WTC11 (cell line): Measurements from ENCODE around the gene CCDC198.

Experiments used
- ELF4 ChIP-seq: sonication (generic); formaldehyde crosslinking; IDR thresholded peaks from 2 replicates; pipeline ENCODE4 v1.8.1; 2022; ENCODE audit warnings: low read depth, mild to moderate bottlenecking, moderate library complexity, missing genetic modification reagents
- ESRRA ChIP-seq: sonication (generic); formaldehyde crosslinking; IDR thresholded peaks from 2 replicates; pipeline ENCODE4 v1.8.1; 2022; ENCODE audit warnings: mild to moderate bottlenecking, missing genetic modification reagents, borderline replicate concordance
- FOXK1 ChIP-seq: sonication (generic); formaldehyde crosslinking; IDR thresholded peaks from 2 replicates; pipeline ENCODE4 v1.8.0; 2022; ENCODE audit warnings: mild to moderate bottlenecking, moderate library complexity, missing genetic modification reagents
- FOXP1 ChIP-seq: sonication (generic); formaldehyde crosslinking; IDR thresholded peaks from 2 replicates; pipeline ENCODE4 v1.8.0; 2022; ENCODE audit warnings: missing genetic modification reagents, mild to moderate bottlenecking, moderate library complexity, borderline replicate concordance
- MXD4 ChIP-seq: fragments of 250-450 bp; sonication (Bioruptor Pico); IDR thresholded peaks from 2 replicates; pipeline ENCODE4 v1.8.0; 2021; ENCODE audit warnings: mild to moderate bottlenecking, moderate library complexity, borderline replicate concordance
- ZNF423 ChIP-seq: fragments of 250-450 bp; sonication (Bioruptor Pico); IDR thresholded peaks from 2 replicates; pipeline ENCODE4 v2.1.2; 2022; ENCODE audit warnings: mild to moderate bottlenecking, moderate library complexity
- TF ChIP-seq, protein P1 (sequence below): fragments of 200-600 bp; IDR thresholded peaks from 2 replicates; pipeline ENCODE4 v1.8.0; 2022; ENCODE audit warnings: antibody characterized with exemption
- TF ChIP-seq, protein P2 (sequence below): sonication (generic); formaldehyde crosslinking; IDR thresholded peaks from 2 replicates; pipeline ENCODE4 v1.8.1; 2023; ENCODE audit warnings: mild to moderate bottlenecking, missing genetic modification reagents
- TF ChIP-seq, protein P3 (sequence below): sonication (generic); formaldehyde crosslinking; IDR thresholded peaks from 2 replicates; pipeline ENCODE4 v1.8.0; 2023; ENCODE audit warnings: missing genetic modification reagents

DNA sequence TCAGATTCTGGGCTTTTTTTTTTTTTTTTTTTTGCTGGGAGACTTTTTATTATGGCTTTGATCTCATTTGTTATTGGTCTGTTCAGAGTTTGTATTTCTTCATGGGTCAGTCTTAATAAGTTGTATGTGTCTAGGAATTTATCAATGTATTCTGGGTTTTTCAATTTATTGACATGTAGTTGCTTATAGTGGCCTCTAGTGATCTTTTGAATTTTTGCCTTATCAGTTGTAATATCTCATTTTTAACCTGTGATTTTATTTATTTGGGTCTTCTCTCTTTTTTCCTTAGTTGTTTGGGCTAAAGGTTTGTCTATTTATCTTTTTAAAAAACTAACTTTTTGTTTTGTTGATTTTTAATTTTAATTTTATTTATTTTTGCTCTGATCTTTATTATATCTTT, 57.7 kb downstream of the CCDC198 start:
- TF ChIP-seq, protein P1, sequence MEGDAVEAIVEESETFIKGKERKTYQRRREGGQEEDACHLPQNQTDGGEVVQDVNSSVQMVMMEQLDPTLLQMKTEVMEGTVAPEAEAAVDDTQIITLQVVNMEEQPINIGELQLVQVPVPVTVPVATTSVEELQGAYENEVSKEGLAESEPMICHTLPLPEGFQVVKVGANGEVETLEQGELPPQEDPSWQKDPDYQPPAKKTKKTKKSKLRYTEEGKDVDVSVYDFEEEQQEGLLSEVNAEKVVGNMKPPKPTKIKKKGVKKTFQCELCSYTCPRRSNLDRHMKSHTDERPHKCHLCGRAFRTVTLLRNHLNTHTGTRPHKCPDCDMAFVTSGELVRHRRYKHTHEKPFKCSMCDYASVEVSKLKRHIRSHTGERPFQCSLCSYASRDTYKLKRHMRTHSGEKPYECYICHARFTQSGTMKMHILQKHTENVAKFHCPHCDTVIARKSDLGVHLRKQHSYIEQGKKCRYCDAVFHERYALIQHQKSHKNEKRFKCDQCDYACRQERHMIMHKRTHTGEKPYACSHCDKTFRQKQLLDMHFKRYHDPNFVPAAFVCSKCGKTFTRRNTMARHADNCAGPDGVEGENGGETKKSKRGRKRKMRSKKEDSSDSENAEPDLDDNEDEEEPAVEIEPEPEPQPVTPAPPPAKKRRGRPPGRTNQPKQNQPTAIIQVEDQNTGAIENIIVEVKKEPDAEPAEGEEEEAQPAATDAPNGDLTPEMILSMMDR: no peak
- no peak for TF ChIP-seq FOXP1 (CRISPR knock-in tag)
- TF ChIP-seq ZNF423 (CRISPR knock-in tag): no peak
- TF ChIP-seq ELF4: no peak
- TF ChIP-seq FOXK1: no peak
- TF ChIP-seq ESRRA (CRISPR knock-in tag): no peak
- TF ChIP-seq, protein P2, sequence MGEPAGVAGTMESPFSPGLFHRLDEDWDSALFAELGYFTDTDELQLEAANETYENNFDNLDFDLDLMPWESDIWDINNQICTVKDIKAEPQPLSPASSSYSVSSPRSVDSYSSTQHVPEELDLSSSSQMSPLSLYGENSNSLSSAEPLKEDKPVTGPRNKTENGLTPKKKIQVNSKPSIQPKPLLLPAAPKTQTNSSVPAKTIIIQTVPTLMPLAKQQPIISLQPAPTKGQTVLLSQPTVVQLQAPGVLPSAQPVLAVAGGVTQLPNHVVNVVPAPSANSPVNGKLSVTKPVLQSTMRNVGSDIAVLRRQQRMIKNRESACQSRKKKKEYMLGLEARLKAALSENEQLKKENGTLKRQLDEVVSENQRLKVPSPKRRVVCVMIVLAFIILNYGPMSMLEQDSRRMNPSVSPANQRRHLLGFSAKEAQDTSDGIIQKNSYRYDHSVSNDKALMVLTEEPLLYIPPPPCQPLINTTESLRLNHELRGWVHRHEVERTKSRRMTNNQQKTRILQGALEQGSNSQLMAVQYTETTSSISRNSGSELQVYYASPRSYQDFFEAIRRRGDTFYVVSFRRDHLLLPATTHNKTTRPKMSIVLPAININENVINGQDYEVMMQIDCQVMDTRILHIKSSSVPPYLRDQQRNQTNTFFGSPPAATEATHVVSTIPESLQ: no peak
- TF ChIP-seq, protein P3, sequence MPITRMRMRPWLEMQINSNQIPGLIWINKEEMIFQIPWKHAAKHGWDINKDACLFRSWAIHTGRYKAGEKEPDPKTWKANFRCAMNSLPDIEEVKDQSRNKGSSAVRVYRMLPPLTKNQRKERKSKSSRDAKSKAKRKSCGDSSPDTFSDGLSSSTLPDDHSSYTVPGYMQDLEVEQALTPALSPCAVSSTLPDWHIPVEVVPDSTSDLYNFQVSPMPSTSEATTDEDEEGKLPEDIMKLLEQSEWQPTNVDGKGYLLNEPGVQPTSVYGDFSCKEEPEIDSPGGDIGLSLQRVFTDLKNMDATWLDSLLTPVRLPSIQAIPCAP (CRISPR knock-in tag): no peak
- no peak for TF ChIP-seq MXD4 (CRISPR knock-in tag)
